K562 (cell line): ENCODE measurements around the gene HOXB13. TPM values are rescaled to one million over a fixed set of nuclear protein-coding genes. Genes with fewer than 3 reads are reported as not detected.
A peak's percentile ranks its signal among the peaks of the same experiment; 100 is the strongest.

Source experiments
- CC2D1A ChIP-seq: fragments of 450-650 bp; IDR thresholded peaks from 2 replicates; pipeline ENCODE4 v1.6.1; 2017; ENCODE audit warnings: mild to moderate bottlenecking
- CREB1 ChIP-seq, 2 experiments: sonication (generic) in 1 of 2; formaldehyde crosslinking in 1 of 2; IDR thresholded peaks; 2 replicates each; pipeline versions ENCODE4 v1.6.1 to v1.8.0; 2012 to 2022; ENCODE audit warnings: inconsistent platforms in 1 of 2, mild to moderate bottlenecking in 1 of 2, missing genetic modification reagents in 1 of 2, moderate library complexity in 1 of 2
- DIDO1 ChIP-seq: fragments of 450-650 bp; IDR thresholded peaks from 2 replicates; pipeline ENCODE4 v1.6.1; 2016; ENCODE audit warnings: low read depth, missing biosample characterization, missing genetic modification characterization
- ETV1 ChIP-seq: fragments of 450-650 bp; conservative IDR thresholded peaks from 2 replicates; pipeline ENCODE4 v1.6.1; 2016; ENCODE audit warnings: missing genetic modification characterization, control low read depth, low read depth, missing compliant biosample characterization
- IRF2 ChIP-seq: sonication (generic); formaldehyde crosslinking; IDR thresholded peaks from 2 replicates; pipeline ENCODE4 v1.8.1; 2022; ENCODE audit warnings: mild to moderate bottlenecking, missing genetic modification reagents
- KHSRP ChIP-seq: fragments of 450-650 bp; IDR thresholded peaks from 2 replicates; pipeline ENCODE4 v1.6.1; 2017
- MAFF ChIP-seq: IDR thresholded peaks from 2 replicates; pipeline ENCODE4 v1.6.1; 2012; ENCODE audit warnings: low read length, improper control_type of control experiment
- MECOM ChIP-seq: fragments of 250-450 bp; sonication (Bioruptor Pico); IDR thresholded peaks from 2 replicates; pipeline ENCODE4 v1.8.0; 2022; ENCODE audit warnings: inconsistent platforms
- NONO ChIP-seq, 2 experiments: fragments of 200-400 bp in 1 of 2; fragments of 450-650 bp in 1 of 2; formaldehyde crosslinking in 1 of 2; IDR thresholded peaks; 2 replicates each; pipeline ENCODE4 v1.6.1; 2017; ENCODE audit warnings: low read depth in 2 of 2, mild to moderate bottlenecking in 2 of 2, moderate library complexity in 2 of 2, low read length in 1 of 2
- PHB2 ChIP-seq: fragments of 450-650 bp; IDR thresholded peaks from 2 replicates; pipeline ENCODE4 v1.6.1; 2017; ENCODE audit warnings: low read depth
- POLR3A ChIP-seq: IDR thresholded peaks from 2 replicates; pipeline ENCODE4 v1.6.1; 2011; ENCODE audit warnings: borderline replicate concordance, mild to moderate bottlenecking, moderate library complexity; ENCODE audit not compliant: insufficient read length, insufficient read depth; ENCODE audit errors: extremely low read depth
- PURB ChIP-seq: sonication (generic); formaldehyde crosslinking; IDR thresholded peaks from 2 replicates; pipeline ENCODE4 v1.9.0; 2021; ENCODE audit warnings: low read depth, mild to moderate bottlenecking, missing genetic modification reagents
- SAFB2 ChIP-seq: fragments of 200-400 bp; formaldehyde crosslinking; IDR thresholded peaks from 2 replicates; pipeline ENCODE4 v1.6.1; 2018; ENCODE audit warnings: borderline replicate concordance, low read length, low read depth, moderate library complexity; ENCODE audit not compliant: severe bottlenecking
- STAG1 ChIP-seq: sonication (generic); formaldehyde crosslinking; IDR thresholded peaks from 2 replicates; pipeline ENCODE4 v1.5.0; 2020; ENCODE audit warnings: missing genetic modification reagents, borderline replicate concordance
- TAF9B ChIP-seq: fragments of 450-650 bp; IDR thresholded peaks from 2 replicates; pipeline ENCODE4 v1.6.1; 2018; ENCODE audit warnings: mild to moderate bottlenecking; ENCODE audit not compliant: partially characterized antibody
- TEAD4 ChIP-seq, 2 experiments: sonication (generic) in 1 of 2; formaldehyde crosslinking in 1 of 2; IDR thresholded peaks; 2 replicates each; pipeline versions ENCODE4 v1.6.1 to v1.8.0; 2012 to 2022; ENCODE audit warnings: borderline replicate concordance in 1 of 2, inconsistent platforms in 1 of 2, low read length in 1 of 2, mild to moderate bottlenecking in 1 of 2, missing genetic modification reagents in 1 of 2
- ZFP36 ChIP-seq: fragments of 150-350 bp; IDR thresholded peaks from 2 replicates; pipeline ENCODE4 v1.6.1; 2018; ENCODE audit warnings: low read length, low read depth; ENCODE audit not compliant: partially characterized antibody
- ZNF121 ChIP-seq: sonication (generic); formaldehyde crosslinking; conservative IDR thresholded peaks from 2 replicates; pipeline ENCODE4 v1.8.0; 2022; ENCODE audit warnings: missing genetic modification reagents
- ZNF197 ChIP-seq: fragments of 200-800 bp; sonication (Bioruptor generic); IDR thresholded peaks from 2 replicates; pipeline ENCODE4 v1.6.1; 2016; ENCODE audit warnings: low read depth, missing genetic modification characterization, missing compliant biosample characterization
- ZNF830 ChIP-seq: fragments of 250-450 bp; sonication (Bioruptor Pico); IDR thresholded peaks from 2 replicates; pipeline ENCODE4 v1.5.0; 2021; ENCODE audit warnings: mild to moderate bottlenecking
- polyA plus RNA-seq, 8 experiments: library from polyadenylated mRNA; depleted of rRNA in 4 of 8; stranded (reverse) in 5 of 8; unstranded in 3 of 8; fragments of >200 nt; fragmentation: Nextera tagmentation in 2 of 8; fragmentation: Illumina TruSeq in 1 of 8; extraction: Ambion mirVana in 2 of 8; extraction: Trizol in 1 of 8; gene quantifications; 2 replicates each; pipeline versions ENCODE4 v1.2.1 to v1.2.3, GENCODE V29; 2011 to 2014; ENCODE audit warnings: inconsistent platforms in 1 of 8, missing spikeins in 1 of 8
- total RNA-seq, 7 experiments: library from RNA; depleted of rRNA in 6 of 7; stranded (reverse); fragments of >200 nt in 6 of 7; fragmentation: Illumina TruSeq in 2 of 7; extraction: Trizol in 2 of 7; gene quantifications; 2 replicates each; pipeline versions ENCODE4 v1.2.1 to v1.2.3, GENCODE V29; 2011 to 2021; ENCODE audit warnings: low replicate concordance in 1 of 7
- TF ChIP-seq, protein P1 (sequence below): fragments of 450-650 bp; IDR thresholded peaks from 2 replicates; pipeline ENCODE4 v1.6.1; 2016; ENCODE audit warnings: antibody characterized with exemption
- TF ChIP-seq, protein P2 (sequence below): sonication (generic); formaldehyde crosslinking; IDR thresholded peaks from 2 replicates; pipeline ENCODE4 v1.8.0; 2023; ENCODE audit warnings: missing genetic modification reagents, mild to moderate bottlenecking, borderline replicate concordance

HOXB13 gene
- total and polyA plus RNA-seq, 9 of the 15 experiments (the other 6 are each of a cell fraction or from before 2014, with no cell fraction given) = not detected

DNA sequence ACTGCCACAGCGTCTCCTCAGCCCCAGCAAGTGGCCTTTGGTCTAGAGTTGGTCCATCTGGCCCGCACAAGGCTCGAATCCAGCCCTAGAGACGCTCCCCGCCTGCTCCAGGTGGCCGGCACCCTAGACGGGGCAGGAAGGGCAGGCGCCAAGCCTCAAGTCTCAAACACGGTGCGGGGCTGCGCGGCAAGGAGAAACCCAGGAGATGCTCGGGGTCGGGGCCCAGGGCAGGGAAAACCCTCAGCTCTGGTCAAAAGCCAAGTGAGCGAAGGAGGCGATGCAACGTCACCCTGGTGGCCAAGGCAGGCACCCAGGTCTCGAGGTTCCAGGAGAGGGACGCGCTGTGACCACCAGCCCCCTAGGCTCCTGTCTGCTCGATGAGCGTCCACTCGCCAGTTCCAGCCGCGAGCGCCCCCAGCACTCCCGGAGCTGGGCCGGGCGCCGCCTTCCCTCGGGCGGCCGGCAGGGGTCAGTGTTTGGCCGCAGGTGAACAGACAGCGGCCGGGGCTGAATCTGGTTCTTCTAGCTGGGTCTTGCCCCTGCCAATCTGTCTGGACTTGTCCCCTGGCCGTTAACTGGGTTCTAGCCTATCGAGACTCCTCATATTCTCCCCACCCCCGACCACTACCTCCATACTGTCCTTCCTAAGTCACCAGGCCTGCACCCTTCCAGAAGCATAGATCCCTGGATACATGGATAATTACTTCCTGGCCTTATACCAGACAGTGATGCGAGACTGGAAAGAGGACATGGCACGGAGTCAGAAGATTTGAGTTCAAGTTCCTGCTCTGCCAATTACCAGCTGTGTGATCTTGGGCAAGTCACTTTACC, 50.2 kb downstream of the HOXB13 start (continued):
- TF ChIP-seq ZNF830 (CRISPR knock-in tag) (no peak), KHSRP (no peak), MAFF (no peak), PHB2 (no peak), POLR3A (no peak), TEAD4 (IDR thresholded peaks at IDR 0.05; ENCODE audit: low read length) (no peak), TEAD4 (CRISPR knock-in tag; IDR thresholded peaks at IDR 0.05; ENCODE audit: borderline replicate concordance) (no peak), PURB (CRISPR knock-in tag) (no peak), DIDO1 (tag) (no peak), ZNF121 (CRISPR knock-in tag) (no peak), TAF9B (no peak), IRF2 (CRISPR knock-in tag) (no peak), ZFP36 (no peak), CC2D1A (peak; percentile 53), STAG1 (CRISPR knock-in tag) (peak; percentile 70; the same call in 1 of the 2 replicates), NONO (IDR thresholded peaks at IDR 0.05; ENCODE audit: low read depth in 2 of 2, low read length in 1 of 2) (no peak), ZNF197 (CRISPR knock-in tag) (no peak), CREB1 (IDR thresholded peaks at IDR 0.05) (no peak), CREB1 (CRISPR knock-in tag; IDR thresholded peaks at IDR 0.05) (no peak), SAFB2 (no peak), ETV1 (tag) (no peak), MECOM (CRISPR knock-in tag) (no peak)
- TF ChIP-seq, protein P1, sequence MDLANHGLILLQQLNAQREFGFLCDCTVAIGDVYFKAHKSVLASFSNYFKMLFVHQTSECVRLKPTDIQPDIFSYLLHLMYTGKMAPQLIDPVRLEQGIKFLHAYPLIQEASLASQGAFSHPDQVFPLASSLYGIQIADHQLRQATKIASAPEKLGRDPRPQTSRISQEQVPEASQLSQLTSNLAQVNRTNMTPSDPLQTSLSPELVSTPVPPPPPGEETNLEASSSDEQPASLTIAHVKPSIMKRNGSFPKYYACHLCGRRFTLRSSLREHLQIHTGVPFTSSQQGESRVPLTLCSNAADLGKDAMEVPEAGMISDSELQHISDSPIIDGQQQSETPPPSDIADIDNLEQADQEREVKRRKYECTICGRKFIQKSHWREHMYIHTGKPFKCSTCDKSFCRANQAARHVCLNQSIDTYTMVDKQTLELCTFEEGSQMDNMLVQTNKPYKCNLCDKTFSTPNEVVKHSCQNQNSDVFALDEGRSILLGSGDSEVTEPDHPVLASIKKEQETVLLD = no peak
- TF ChIP-seq, protein P2, sequence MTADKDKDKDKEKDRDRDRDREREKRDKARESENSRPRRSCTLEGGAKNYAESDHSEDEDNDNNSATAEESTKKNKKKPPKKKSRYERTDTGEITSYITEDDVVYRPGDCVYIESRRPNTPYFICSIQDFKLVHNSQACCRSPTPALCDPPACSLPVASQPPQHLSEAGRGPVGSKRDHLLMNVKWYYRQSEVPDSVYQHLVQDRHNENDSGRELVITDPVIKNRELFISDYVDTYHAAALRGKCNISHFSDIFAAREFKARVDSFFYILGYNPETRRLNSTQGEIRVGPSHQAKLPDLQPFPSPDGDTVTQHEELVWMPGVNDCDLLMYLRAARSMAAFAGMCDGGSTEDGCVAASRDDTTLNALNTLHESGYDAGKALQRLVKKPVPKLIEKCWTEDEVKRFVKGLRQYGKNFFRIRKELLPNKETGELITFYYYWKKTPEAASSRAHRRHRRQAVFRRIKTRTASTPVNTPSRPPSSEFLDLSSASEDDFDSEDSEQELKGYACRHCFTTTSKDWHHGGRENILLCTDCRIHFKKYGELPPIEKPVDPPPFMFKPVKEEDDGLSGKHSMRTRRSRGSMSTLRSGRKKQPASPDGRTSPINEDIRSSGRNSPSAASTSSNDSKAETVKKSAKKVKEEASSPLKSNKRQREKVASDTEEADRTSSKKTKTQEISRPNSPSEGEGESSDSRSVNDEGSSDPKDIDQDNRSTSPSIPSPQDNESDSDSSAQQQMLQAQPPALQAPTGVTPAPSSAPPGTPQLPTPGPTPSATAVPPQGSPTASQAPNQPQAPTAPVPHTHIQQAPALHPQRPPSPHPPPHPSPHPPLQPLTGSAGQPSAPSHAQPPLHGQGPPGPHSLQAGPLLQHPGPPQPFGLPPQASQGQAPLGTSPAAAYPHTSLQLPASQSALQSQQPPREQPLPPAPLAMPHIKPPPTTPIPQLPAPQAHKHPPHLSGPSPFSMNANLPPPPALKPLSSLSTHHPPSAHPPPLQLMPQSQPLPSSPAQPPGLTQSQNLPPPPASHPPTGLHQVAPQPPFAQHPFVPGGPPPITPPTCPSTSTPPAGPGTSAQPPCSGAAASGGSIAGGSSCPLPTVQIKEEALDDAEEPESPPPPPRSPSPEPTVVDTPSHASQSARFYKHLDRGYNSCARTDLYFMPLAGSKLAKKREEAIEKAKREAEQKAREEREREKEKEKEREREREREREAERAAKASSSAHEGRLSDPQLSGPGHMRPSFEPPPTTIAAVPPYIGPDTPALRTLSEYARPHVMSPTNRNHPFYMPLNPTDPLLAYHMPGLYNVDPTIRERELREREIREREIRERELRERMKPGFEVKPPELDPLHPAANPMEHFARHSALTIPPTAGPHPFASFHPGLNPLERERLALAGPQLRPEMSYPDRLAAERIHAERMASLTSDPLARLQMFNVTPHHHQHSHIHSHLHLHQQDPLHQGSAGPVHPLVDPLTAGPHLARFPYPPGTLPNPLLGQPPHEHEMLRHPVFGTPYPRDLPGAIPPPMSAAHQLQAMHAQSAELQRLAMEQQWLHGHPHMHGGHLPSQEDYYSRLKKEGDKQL (CRISPR knock-in tag) = no peak
